NCI-H2029 treated with DMSO at 0.1 percent for 48 hours (cell line): ENCODE data around the gene CCDC116.
"Not testable (repeated sequence)": the region's sequence is repeated elsewhere in the genome, so short reads cannot be mapped to it uniquely, and the experiment has no call there.

Experiments
- DNase-seq: peaks from one replicate; lab custom pipeline; 2025; lab: John Stamatoyannopoulos, UW

The CCDC116 gene, protein sequence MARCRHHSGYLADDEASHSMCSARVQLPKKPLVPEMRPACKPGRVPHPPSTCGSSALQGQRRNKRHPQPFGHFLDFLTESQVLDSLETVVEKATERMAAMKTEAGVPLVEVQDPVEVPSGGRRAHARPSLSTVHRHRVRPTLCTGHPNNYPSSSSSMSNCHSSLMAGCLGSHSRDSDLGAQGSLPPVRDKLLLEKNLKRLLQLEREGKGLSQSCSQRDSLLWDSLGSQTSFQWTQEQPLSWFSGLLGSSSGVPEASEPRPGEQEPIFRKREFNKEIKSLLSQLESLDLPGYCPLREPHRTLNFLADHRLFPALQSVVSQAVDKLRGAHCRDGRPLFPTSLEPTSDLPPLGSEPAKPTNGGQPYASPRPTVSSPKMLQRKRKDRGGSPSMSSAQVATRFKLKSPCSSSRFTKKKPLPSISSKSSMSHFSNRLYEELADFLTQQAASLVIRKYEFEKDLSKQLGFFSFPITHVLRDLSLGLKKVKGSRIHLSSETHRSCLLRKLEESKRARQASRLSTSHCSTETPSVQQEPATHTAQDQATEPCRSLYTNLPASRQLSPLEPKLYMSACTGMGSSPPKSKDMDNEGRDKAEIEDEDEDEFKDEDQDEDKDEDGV

DNA sequence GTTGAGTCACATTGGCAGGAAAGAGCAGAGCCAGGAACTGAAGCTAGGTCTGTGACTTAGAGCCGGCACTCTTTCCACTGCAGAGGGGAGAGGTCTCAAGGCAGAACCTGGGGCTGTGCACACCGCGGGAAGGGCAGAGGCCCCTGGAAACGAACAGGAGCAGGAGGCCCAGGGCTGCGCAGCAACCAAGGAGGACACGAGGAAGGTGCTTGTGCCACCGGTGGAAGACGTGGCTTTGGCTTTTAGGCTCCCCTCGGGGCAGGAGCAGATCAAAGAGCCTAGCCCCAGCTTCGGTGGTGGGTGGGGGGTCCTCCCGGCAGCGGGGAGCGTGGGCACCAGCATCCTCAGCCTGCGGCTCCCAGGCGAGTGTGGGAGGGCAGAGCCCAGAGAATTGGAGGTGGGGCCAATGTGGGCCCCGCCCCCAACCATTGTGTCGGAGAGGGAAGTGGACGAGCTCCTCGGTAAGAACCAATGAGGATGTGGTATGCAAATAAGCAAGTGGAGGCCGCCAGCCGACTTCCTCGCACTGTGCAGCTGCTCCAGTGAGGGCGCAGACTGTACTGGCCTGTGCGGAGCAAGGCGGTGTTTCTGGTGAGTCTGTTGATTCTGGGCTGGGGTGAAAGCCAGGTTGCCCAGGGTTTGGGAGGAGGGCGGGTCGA, at the start of gene CCDC116:
TSS of gene CCDC116 (plus strand) at position 524 of the 659 bp plus-strand sequence. CDS start 422 bp downstream, outside the sequence.
- DNase-seq: peak; percentile 15

DNA sequence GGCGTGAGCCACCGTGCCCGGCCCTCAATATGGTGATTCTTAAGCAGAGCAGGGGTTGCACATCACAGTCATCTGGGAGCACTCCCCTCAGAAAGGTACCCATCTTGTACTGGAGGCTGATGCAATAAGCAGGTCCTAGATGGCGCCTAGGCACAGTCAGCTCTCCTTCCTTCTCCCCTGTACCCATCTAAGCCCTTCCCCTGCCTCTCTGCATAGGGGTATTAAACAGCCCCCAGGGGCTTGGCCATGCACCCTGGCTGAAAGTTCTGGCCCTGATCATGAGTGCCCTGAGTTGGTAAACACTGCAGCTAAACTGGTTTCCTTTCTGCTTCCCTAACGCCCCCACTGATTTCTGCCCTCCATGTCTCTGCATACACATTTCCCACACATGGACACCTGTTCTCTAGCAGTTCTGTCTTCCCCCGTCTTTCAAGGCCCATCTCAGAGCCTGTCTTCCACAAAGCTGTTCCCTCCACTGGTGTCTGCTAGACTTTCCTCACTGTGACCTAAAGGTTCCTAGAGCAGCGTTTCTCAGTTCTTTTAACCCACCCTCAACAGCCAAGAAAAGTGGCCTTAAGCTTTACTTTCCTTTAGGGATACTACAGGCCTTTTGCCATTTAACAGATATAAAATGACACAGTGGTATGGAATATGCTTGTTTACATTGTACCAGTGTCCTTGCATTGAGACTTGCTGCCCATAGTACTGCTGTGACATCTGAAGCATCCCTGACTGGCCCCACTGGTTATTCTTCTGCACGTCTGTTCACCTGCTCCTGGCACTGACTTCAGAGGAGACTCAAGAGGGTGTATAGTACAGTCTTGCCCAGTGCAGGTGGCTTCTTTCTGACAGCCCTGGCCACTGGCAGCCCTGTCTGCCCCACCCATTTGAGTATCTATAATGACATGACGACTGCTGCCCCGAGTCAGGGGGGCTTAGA, 49.5 kb upstream of the CCDC116 start:
- peak; percentile 68 for DNase-seq

DNA sequence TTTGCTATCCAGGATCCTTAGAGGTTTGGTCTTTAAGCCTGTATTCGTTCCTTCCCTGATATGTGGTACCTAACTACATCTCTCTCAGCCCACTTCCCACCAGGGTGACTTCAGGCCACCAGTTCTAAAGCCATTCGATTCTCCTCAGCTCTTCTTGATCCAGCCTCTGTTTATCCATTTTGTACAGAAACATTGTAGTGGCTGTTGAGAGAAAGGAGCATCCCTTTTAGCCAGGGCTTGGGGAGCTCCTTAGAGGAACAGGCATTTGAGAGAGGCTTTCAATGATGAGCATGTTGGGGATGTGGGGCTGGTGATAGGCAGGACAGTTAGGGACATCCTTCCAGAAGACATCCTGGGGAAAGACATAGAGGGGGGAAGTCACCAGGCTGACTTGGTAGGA, 47.2 kb upstream of the CCDC116 start:
- DNase-seq: no peak

DNA sequence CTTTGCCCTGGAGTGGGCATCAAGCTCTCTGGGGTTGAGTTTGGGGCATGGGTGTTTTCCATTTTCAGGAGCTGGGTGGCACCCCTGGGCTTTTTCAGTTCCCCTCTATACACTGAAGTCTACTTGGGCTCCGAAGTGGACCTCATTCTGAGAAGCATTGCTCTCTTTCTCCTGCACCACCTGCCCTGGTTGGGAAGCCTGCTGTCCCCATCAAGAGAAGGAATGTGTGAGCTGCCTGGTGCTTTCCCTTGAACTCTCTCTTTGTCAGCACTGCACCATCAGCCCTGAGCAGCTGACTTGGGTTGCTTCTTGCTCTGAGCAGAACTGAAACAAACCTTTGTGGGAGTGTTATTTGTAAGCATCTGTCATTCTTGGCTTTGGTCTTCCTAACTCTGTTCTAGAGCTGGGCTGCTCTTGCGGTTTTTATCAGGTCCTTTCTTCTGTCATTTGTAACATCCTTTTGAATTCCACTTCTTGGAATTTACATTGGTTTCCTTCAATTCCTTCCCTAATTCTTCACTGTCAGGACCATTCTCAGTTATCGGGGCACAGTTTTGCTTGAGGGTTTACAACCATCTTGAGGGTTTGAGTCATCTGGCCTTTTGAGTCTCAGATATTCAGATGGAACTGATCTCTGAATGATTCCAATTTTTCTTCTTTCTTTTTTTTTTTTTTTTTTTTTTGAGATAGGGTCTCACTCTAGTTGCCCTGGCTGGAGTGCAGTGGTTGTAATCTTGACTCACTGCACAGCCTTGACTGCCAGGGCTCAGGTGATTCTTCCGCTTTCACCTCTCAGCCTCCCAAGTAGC, 44.6 kb upstream of the CCDC116 start:
- DNase-seq: no peak

DNA sequence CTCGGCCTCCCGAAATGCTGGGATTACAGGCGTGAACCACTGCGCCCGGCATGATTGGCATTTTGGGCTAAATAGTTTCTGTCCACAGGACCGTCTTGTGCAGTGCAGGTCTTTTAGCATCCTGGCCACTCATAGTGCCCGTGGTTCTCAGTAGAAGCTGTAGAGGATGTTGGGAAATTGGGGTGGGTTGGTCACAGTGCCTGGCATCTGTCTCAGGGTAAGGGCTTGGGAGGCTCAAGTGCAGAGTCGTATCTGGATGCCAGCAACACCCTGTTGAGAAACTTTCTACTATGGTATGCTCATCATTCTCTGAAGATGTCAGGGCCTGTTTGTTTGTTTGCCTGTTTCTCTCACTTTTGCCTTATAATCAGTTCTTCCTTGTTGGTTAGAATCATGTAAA, 43.2 kb upstream of the CCDC116 start:
- DNase-seq: no peak

DNA sequence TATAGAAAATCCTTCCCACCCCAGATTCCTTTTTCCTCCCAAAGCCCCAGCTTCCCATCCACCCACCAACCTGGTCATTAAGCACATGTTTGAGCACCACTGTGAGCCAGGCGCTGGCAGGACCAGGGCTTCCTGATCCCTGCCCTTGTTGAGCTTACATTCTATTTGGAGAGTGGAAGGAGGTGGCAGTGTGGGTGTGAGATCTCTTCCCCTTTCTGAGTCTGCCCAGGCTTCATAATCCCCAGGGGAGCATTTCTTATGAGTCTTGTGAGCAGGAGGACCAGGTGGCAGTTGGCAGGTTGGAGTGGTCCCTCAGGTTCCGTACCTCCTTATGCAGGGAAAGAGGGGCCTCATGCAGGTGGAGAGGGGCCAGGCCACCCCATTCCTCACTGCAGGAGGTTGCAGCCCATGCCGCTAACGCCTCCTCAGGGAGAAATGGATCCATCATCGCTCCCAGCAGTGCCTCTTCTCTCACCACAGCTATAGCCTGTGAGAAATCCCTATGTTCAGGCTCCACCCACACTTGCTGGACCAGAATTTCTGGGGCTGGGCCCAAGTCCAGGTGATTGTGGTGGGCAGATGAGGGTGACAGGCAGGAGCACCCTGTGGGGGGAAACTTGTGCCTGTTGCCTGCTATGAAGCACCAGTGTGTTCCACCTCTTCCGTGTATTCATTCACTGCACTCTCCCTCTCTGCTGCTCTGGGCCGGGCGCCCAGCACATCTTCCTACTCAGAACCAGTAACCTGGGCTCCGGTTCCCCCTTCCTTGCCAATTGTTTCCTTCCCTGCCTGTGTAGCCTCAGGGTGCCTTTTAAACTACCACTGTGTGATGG, 41.5 kb upstream of the CCDC116 start:
- DNase-seq: no peak

DNA sequence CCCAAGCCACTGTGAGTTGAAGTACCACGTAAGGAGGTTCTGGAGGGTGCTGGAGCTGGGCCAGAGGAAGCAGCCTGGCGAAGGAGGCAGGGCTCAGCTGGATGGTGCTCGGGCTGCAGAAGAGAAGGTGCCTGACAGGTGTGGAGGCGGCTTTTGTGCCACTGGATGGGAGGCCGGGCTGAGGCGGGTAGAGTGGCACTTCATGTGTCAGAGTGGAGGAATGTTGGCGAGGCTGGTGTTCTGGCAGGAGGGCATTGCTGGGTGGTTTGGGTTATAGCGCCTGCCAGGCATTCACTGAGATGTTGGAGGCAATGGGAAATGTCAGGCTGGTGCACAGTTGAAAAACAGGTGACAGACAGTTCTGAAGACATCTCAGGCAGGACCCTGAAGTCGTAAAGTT, 40.9 kb upstream of the CCDC116 start:
- peak; percentile 69 for DNase-seq

DNA sequence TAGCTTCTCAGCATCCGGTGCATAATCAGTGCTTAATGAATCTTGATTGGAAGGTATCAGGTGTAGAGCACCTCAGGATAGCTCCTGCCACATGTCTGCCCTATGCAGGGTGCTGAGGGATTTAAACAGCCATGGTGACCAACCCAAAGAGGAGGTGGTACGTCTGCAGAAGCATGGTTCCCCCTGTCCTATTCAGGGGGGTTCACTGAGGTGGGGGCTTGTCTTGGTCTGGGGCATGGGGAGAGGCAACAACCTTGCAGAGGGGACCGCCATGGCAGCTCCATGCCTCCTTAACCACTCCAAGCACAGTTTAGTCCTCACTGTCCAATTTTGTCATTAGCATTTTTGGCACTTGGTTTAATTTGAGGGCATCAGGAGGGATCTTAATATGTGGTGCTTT, 40.1 kb upstream of the CCDC116 start:
- DNase-seq: no peak

DNA sequence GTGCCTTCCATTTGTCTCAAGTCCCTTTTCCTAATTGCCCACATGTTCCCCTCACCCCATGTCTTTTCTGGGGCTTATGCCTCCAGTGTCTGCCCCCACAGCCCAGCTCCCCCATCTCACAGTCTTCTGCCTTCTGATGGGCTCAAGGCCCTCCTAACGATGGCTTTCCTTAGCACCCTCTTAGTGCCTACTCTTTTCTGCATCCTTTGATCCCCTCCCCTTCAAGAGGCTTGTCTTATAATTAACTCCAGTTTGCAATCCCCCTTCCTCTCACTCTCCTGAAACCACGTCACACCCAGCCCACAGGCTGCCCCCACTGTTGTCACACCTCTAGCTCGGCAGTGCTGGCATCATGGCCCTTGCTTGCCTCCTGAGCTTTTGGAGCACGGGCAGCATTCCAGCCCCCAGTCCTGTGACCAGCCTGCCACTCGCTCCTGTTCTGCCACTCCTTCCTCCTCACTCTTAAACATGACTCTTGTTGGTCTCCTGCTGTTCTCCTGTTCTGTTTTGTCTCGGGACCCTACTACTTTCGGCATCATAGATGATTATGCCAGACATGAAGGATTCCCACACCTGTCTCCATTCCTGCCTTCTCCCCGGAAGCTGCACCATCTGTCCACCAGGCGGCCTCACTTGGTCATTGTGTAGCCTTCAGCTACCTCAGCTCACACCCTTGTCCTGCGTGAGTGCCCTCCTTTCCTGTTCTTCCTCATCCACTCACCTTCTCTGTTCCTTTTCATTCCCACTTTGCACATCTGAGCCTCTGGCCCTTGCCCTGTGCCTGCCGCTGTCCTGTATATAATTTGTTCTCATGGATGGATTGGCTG, 38.9 kb upstream of the CCDC116 start:
- no peak for DNase-seq

DNA sequence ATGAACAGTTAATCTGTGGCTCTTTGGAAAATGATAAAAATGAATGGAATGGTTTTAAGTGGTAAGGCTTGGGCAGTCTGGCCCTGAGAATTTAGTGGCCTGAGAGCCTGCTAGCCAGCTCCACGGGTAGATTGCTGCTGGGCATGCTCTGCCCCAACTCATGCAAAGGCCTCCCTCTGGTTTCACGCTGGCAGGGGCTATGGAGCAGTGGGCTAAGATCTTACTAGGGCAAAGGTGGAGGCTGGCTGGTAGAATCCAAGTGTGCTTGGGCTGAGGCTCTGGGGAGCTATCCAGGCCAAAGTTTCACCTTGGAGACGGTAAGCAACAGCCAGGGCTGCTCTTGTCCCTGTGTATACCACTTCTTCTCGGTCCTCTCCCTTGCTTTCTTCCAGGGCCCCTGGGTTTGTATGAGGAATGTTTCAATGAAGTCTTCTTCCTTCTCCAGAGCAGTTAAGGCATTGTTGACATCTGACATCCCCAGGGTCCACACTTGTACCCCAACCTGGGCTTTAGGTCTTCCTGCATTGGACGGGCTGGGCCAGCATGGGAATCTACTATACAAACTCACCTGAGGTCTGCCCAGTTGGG, 37.6 kb upstream of the CCDC116 start:
- no peak for DNase-seq

DNA sequence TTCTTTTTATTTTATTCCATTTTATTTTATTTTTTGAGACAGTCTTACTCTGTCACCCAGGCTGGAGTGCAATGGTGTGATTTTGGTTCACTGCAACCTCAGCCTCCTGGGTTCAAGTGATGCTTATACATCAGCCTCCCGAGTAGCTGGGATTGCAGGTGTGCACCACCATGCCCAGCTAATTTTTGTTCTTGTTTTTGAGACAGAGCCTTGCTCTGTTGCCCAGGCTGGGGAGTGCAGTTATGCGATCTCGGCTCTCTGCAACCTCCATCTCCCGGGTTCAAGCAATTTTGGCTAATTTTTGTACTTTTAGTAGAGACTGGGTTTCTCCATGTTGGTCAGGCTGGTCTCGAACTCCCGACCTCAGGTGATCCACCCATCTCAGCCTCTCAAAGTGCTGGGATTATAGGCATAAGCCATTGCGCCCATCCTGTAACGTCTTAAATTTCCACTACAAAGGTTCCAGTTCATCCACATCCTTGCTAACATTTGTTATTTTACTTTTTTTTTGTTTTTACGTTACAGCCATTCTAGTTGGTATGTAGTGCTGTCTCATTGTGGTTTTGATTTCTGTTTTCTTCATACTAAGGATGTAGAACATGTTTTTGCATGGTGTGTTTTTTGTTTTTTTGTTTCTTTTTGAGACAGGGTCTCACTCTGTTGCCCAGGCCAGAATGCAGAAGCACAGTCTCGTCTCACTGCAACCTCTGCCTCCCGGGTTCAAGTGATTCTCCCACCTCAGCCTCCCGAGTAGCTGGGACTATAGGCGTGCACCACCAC, 36.0 kb upstream of the CCDC116 start:
- DNase-seq: not testable (repeated sequence)

DNA sequence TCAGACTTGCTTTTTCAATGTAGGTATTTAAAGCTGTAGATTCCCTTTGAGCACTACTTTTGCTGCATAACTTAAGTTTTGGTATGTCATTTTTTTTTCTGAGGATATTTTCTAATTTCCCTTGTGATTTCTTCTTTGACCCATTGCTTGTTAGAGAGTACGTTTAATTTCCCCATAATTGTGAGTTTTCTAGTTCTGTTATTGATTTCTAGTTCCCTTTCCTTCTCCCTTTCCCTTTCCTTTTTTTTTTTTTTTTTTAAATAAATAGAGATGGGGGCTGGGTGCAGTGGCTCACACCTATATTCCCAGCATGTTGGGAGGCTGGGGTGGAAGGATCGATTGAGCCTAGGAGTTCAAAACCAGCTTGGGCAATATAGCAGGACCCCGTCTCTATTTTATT, 34.3 kb upstream of the CCDC116 start:
- no peak for DNase-seq

DNA sequence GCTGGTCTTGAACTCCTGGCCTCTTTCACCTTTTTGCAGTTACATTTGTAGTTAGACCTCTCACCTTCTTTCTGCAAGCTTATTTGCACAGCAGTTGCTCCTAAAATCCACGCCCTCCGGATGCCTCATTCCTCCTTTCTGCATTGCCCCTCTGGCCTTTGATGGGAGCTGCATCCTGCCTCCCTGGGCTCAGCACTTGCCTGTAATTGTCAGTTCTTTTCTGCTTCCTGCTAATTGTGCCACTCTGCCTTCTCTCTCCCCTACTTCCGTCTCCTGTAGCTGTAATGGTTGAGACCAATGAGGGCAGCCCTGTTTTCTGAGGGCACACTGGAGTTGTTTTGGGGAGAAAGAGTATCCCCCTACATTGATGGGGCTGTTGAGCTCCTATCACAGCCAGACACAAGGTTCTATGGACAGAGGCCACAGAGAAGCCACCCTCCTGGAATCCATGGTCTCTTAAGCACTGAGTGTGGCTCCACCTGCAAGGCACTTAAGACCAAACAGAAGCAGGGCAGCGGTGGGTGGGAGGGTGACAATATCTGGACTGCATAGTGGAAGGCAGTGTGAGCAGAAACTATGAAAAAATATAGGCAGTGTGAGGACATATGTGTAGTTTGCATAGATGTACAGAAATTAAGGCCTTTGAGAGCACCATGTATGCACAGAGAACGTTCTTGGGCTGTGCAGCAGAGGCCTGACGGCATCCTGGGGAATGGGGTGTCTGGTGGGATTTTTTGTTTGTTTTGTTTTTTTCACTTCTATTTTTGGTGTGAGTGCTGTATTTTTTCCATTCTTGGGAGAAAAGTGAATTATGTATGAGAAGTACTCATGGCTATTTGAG, 33.3 kb upstream of the CCDC116 start:
- DNase-seq: no peak

DNA sequence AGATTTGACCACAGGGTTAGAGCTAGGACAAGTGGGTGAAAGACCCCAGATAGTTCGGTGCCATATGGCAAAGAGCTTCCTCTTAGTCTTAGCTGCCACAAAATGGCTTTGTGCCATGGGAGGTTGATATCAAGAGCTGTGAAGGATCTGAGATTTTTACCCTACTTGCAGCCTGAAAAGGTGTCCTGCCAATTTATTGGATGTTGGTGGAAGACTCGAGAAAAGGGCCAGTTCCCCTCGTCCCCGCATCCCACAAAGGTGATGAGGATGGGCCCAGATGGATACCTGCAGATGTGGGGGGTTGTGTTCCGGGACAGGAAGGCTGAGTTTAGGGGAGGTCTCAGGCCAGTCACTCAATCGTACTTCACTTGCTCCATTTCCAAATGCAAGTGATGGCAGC, 30.0 kb upstream of the CCDC116 start:
- DNase-seq: no peak

DNA sequence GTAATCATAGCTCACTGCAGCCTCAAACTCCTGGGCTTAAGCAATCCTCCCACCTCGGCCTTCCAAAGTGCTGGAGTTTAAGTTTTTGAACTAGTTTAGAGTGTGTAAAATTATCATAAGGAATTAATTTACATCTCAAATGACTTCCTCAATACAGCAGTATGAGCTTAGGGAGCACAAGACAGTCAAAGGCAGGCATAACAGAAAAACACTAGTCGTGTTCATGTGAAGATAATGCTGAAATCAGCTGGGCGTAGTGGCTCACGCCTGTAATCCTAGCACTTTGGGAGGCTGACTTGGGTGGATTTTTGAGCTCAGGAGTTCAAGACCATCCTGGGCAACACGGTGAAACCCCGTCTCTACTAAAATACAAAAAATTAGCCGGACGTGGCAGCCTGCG, 28.6 kb upstream of the CCDC116 start:
- DNase-seq: no peak

DNA sequence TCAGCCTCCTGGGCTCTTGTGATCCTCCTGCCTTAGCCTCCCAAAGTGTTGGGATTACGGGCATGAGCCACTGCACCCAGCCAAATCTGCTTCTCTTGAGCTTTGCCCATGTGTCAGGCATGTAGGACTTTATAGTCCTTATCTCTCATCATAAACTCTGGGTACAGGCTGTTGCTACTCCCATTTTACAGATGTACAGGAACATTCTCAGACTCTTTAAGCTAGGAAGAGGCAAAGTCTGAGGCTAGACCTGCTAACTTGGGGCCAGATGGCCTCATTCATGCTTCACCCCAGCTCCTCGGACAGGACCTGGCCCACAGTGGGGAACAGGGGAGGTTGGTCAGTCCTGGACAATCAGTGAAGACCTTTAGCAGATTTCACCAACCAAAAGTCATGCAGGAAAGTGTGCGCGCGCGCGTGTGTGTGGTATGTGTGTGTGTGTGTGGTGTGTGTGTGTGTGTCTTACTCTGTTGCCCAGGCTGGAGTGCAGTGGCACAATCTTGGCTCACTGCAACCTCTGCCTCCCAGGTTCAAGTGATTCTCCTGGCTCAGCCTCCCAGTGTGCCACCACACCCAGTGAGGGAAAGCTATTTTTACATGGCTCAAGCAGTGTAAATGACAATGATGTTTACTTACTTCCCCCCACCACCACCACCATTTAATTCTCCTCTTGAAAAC, 26.5 kb upstream of the CCDC116 start:
- no peak for DNase-seq

DNA sequence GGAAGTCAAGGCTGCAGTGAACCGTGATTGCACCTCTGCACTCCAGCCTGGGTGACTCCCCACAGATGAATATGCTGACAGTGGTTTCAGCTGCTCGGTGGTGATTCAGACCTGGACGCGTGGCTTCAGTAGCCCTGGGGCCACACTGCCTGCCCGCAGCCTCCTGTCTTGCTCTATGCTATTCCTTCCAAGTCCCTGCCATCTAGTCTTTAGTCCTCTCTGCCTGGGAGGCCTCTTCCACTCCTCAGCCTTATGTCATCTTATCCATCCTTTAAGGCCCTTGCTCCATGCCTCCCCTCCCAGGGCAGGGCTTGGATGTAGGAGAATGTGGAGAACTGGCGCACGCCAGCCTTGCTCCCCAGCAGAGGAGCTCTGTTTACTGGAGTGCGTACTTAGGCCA, 25.8 kb upstream of the CCDC116 start:
- DNase-seq: no peak
